ENCODE data around the gene APOBEC3A.

APOBEC3A gene

DNA sequence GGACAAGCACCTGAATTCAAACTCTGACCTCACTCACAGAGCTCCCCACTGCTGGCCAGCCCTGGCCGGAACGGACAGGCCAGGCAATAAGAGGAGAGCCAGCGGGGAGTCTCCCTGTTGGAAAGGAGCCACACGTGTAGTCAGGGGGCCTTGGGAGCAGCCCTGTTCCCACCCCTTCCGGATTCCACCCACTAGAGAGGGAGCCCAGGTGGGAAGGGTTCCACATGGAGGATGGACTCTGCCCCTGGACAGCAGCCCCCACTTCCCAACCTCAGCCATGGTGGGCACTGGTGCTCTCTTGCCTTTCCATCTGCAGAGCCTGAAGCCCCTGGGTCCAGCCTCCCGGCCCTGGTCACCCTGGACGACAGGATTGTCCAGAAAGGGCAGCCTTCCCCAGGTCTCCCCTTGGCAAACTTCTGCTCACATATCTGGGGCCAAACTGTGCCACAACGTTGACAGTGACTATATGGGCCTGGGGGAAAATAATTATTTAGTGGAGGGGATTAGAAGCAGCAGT, 7.5 kb upstream of the APOBEC3A start:
- peaks cover 20% of the 10 kb centered on the region for H3K27me3 ChIP-seq (ENCODE audit: insufficient read depth, poor library complexity, severe bottlenecking)
- no peak overlapping the region for H3K4me3 ChIP-seq (ENCODE audit: severe bottlenecking)
- H3K36me3 ChIP-seq (ENCODE audit: low read depth) = no peaks in the 10 kb centered on the region

DNA sequence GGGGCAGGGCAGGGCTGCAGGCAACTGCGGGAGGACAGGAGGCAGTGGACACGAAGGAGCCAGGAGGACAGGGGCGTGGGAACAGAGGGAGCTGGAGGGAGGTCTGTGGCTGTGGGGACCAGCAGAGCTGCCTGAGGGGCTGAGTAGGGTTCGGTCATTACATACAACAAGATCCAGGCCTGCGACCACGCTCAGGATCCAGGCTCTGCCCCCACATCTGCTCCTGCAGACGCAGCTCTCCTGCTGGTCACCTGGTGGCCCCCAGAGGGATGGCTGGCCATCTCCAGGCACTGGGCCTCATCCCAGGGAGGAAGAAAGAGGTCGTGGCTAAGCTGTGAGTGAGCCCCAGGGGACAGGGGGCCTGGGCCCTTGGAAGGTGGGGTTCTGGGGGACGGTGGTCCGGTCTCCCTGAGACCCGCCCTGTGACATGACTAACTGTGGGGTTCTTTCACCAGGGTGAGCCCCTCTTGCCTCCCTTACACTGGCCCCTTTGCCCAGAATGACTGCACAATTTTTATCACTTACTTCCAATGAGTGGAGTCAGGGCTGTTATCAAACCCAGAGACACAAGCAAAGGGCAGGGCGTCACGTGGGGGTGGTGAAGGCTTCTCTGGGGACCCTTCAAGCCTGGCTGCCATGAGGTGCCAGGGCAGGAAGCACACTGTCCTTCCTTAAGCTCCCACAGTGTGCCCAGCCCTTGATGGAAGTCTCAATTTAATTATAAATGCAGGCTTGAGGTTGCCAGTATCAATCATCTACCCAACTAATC, 6.7 kb upstream of the APOBEC3A start:
- Histone ChIP-seq H3K27me3 (ENCODE audit: insufficient read depth, poor library complexity, severe bottlenecking) (peaks cover 20% of the 10 kb centered on the region), H3K9me3 (ENCODE audit: severe bottlenecking) (no peaks in the 10 kb centered on the region)

More for the DNA sequence above, 7.5 kb upstream of the APOBEC3A start:
- ATAC-seq (ENCODE audit: low read depth) (no peak), DNase-seq (ENCODE audit: low spot score) (peak; percentile 24)
- H3K9me3 ChIP-seq (ENCODE audit: severe bottlenecking) = no peaks in the 10 kb centered on the region
- no peak overlapping the region for H3K27ac ChIP-seq (ENCODE audit: poor library complexity, severe bottlenecking)
- H3K4me1 ChIP-seq (ENCODE audit: insufficient read depth, poor library complexity, severe bottlenecking) = no peaks in the 10 kb centered on the region
- TF ChIP-seq, protein P1, sequence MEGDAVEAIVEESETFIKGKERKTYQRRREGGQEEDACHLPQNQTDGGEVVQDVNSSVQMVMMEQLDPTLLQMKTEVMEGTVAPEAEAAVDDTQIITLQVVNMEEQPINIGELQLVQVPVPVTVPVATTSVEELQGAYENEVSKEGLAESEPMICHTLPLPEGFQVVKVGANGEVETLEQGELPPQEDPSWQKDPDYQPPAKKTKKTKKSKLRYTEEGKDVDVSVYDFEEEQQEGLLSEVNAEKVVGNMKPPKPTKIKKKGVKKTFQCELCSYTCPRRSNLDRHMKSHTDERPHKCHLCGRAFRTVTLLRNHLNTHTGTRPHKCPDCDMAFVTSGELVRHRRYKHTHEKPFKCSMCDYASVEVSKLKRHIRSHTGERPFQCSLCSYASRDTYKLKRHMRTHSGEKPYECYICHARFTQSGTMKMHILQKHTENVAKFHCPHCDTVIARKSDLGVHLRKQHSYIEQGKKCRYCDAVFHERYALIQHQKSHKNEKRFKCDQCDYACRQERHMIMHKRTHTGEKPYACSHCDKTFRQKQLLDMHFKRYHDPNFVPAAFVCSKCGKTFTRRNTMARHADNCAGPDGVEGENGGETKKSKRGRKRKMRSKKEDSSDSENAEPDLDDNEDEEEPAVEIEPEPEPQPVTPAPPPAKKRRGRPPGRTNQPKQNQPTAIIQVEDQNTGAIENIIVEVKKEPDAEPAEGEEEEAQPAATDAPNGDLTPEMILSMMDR (IDR thresholded peaks at IDR 0.05; ENCODE audit: poor library complexity, severe bottlenecking) = no peak

DNA sequence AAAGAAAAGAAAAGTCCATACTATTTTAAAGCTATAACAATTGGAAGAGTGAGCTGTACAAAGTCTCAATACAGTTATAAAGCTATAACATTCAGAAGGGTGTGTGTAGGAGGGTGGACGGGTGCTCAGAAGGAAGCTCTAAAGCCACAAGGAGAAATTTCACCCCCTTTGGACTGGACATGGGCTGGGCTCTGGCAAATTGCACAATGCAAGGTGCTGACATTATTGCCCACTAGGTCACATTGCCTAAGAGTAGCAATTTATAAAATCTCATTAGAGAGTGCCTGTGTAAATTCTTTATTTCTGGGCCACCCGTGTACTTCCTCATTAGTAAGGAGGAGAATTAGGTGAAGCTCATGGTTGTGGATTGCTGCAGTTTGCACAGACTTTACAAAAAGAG, 5.7 kb upstream of the APOBEC3A start:
- peaks cover 12% of the 10 kb centered on the region for H3K27me3 ChIP-seq (ENCODE audit: insufficient read depth, poor library complexity, severe bottlenecking)
- no peaks in the 10 kb centered on the region for H3K9me3 ChIP-seq (ENCODE audit: severe bottlenecking)
- DNase-seq (ENCODE audit: low spot score) = no peak
- no peak overlapping the region for H3K27ac ChIP-seq (ENCODE audit: poor library complexity, severe bottlenecking)
- no peak for ATAC-seq (ENCODE audit: low read depth)
- H3K4me3 ChIP-seq (ENCODE audit: severe bottlenecking) = no peak overlapping the region
- TF ChIP-seq, protein P1 (IDR thresholded peaks at IDR 0.05; ENCODE audit: poor library complexity, severe bottlenecking) = no peak
- H3K36me3 ChIP-seq (ENCODE audit: low read depth) = no peaks in the 10 kb centered on the region
- H3K4me1 ChIP-seq (ENCODE audit: insufficient read depth, poor library complexity, severe bottlenecking) = no peaks in the 10 kb centered on the region

More for the DNA sequence above, 6.7 kb upstream of the APOBEC3A start:
- Histone ChIP-seq H3K27ac (ENCODE audit: poor library complexity, severe bottlenecking) (no peak overlapping the region), H3K4me3 (ENCODE audit: severe bottlenecking) (no peak overlapping the region), H3K36me3 (ENCODE audit: low read depth) (no peaks in the 10 kb centered on the region), H3K4me1 (ENCODE audit: insufficient read depth, poor library complexity, severe bottlenecking) (no peaks in the 10 kb centered on the region)
- TF ChIP-seq, protein P1 (IDR thresholded peaks at IDR 0.05; ENCODE audit: poor library complexity, severe bottlenecking) = no peak
- no peak for DNase-seq (ENCODE audit: low spot score)
- ATAC-seq (ENCODE audit: low read depth) = no peak

DNA sequence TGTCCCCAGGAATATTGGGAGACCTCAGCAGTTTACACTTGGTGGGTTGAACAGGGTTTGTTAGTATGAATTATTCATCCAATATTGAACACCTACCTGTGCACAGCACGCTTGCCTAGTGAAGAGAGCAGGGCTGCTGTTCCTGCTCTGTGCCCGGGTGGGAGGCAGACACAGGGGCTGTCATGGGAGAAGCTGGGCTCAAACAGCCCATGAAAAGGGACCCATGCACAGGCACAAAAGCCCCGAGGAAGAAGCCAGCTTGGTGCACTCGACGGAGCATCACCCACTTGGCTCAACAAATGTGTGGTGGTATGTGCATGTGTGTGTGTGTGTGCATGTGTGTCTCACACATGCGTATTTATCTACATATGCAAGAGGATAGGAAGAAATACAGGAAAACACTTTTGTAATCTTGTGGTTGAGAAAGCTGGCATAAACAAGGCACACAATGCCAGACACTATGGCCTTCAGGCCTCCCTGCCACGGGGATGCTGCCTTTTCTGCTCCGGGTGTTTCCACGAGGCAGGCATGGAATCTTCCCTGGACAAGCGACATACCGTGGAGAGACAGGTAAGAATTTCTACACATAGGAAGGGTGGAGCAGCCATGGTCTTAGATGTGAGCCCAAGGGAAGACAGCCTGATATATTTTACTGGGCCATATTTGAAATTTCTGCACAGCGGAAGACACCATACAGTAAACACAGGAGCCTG, 5.0 kb upstream of the APOBEC3A start:
- no peak for ATAC-seq (ENCODE audit: low read depth)
- no peaks in the 10 kb centered on the region for H3K4me1 ChIP-seq (ENCODE audit: insufficient read depth, poor library complexity, severe bottlenecking)
- TF ChIP-seq, protein P1 (IDR thresholded peaks at IDR 0.05; ENCODE audit: poor library complexity, severe bottlenecking) = no peak
- no peaks in the 10 kb centered on the region for H3K9me3 ChIP-seq (ENCODE audit: severe bottlenecking)
- no peak overlapping the region for H3K4me3 ChIP-seq (ENCODE audit: severe bottlenecking)
- no peak overlapping the region for H3K27ac ChIP-seq (ENCODE audit: poor library complexity, severe bottlenecking)
- peaks cover 5% of the 10 kb centered on the region for H3K27me3 ChIP-seq (ENCODE audit: insufficient read depth, poor library complexity, severe bottlenecking)
- DNase-seq (ENCODE audit: low spot score) = no peak
- no peaks in the 10 kb centered on the region for H3K36me3 ChIP-seq (ENCODE audit: low read depth)

Measured in RWPE2 (cell line).